ENCODE measurements around the gene AATK.

AATK gene

DNA sequence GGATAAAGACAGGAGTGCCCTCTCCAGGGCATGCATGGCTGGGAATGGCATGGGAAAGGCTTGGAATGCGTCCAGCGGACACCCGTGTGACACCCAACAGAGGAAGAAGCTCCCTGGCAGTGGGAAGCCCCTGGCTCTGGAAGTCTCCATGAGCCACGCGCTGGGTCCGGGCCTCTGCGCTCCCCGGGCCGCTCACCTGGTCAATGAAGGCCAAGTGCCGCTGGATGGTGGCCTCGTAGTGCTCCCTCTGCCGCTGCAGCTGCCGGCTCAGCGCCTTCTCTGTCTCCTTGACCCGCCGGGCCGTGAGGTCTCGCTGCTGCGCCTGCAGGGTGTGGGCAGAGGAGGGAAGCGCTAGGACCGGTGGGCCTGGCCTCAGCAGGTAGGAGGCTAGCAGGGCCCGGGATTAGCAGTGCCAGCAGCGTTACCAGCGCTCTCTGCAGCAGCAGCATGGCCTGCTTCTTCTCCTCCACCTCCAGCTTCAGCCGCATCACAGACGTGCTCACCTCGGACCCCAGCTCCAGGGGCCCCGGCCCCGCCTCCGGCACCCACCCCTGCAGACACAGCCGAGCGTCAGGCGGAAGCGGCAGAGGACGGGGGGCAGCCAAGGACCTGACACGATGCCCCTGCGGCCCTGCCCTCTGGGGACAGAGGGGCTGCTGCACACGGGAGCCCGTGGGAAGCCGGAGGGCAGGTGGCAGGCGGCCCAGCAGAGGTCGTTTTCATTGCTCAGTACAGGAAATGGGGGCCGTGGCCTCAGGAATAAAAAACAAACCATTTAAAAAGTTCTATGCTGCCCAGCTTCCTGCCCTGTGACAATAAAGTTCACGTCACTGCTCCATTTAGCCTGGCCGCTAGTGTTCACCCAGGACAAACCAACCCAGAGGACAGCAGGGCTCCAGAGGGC lies 30.7 kb upstream of the AATK start:
- DNase-seq (ENCODE audit: low read depth) = no peak

DNA sequence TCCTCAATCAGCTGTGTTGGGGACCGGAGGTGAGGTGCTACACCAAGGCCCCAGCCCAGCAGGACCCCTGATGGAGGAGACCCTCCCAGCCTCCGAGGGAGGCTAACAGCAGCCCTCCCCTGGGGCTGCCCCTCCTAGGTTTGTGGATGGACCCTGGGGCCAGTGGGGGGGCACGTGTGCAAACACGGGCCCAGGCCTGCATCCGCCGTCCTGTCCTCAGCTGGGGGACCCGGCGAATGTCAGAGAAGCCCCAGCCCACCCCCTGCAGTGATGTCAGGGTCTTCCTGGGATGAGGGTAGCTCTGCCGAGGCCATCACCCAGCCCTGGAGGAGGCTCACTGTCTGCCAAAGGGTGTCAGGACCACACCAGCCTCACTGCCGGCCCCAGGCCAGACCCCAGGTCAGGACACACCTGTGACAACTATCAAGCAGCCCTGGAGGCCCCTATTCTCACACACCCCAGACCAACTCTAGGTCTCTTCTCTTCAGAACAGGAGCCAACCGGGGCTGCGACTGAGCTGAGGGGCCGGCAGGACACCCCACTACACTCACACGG lies 30.0 kb upstream of the AATK start:
- no peak for DNase-seq (ENCODE audit: low read depth)

DNA sequence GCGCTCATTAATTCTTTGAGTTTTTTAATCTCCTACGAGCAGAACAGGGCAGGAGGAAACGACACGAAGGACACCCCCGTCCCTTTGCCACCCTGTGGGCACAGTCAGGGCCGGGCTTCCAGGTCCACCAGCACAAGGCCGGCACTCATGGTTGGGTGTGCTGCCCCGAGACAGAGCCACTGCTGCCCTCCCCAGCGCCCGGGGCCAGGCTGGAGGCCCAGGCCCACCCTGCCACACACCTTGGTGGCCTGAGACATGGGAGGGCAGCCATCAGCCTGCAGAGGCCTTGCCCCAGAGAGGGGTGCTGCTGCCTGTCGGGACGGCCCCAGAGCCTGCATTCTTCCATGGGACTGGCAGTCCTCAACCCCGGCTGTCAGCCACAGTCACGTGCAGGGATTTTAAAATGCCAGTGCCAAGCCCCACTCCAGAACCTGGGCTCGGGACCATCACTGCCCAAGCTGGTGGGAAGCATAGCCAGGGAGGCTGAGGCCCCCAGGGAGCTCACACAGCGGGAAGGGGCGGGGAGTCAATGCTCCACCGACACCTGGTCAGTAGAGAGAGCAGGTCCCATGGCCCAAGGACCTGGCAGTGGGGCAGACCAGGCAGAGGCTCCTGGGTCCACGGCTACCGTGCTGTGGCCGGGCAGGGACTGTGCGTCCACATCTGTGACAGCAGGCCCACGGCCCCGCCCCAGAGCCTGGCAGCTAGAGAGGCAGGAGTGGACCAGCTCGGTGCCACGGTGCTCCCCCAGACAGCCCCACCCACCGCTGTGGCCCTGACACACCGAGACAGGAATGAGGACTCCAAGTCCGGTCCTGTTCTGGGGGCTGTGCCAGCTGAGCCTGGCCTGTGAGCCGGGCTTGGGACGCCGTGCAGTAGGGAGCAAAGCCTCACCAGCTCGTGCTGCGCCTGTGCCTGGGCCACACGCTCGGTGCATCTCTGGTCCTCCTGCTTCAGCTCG lies 29.2 kb upstream of the AATK start:
- no peak for DNase-seq (ENCODE audit: low read depth)

DNA sequence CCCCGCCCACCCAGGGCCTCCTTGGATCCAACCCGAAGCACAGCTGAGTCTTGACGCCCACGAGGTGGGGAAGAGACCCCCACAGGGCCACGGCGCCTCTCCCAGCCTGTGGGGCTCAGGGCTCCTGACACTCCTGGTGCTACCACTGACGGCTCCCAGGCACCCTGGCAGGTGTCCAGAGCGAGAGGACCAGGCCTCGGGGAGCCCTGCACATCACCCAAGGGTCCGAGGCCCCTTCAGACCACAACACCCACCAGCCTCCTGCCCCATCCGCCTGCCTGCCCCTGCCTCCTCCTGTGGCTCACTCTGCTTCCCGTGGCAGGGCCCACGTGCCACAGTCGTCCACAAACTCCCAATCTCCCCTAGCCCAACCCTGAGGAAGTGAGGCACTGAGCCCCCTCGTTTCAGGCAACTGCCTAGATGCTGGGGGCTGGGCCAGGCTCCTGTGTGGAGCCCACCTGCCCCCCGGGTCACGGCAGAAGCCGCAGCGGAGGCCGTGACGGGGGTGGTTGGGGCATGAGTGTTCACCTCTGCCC lies 28.3 kb upstream of the AATK start:
- DNase-seq (ENCODE audit: low read depth) = no peak

DNA sequence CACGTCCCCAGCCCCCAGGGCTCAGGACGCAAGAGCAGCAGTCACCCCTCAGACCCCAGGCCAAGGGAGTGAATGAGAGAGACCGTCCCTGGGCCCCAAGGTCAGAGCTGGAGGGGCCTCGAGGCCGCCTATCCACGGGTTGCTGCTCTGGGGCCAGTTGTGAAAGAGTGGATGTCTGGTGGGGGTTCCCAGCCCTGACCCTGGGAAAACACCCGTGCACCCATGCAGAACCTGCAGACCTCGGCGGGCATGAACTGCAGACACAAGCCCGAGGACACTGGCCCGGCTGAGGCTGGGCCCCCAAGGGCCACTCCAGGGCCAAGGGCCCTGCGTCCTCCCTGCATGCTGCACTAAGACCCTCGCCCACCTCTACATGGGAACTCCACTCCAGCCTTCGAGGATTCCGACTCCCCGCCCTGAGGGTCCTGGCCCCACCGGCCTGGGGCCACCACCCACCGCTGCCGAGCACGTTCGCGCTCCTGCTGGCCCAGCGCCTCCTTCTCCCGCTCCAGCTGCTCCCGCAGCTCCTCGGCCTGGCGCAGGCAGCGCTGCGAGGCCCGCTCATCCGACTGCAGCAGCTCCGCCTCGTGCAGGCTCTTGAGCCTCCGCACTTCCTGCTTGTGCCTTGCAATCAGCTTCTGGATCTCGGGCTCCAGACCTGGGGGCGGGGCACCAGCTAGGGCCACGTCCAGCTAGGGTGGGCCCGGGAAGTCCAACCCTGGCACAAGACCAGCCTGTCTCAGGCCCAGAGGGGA lies 27.6 kb upstream of the AATK start:
- DNase-seq (ENCODE audit: low read depth) = no peak

DNA sequence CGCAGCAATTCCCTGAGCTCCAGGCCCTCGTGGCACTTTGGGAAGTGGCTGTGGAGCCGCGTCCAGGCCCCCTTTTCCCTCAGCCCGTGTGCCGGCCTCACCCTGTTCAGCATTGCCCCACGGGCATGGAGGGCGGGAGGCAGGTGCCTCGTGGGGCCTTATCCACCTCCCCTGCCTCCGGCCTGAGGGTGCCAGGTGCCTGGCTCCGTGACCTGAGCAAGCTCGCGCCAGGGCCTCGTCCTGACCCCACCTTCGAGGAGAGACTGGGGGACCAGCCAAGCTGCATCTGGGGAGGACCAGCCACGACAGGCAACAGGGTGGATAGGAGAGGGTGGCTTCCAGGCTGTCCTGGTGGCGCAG lies 27.0 kb upstream of the AATK start:
- DNase-seq (ENCODE audit: low read depth) = no peak

DNA sequence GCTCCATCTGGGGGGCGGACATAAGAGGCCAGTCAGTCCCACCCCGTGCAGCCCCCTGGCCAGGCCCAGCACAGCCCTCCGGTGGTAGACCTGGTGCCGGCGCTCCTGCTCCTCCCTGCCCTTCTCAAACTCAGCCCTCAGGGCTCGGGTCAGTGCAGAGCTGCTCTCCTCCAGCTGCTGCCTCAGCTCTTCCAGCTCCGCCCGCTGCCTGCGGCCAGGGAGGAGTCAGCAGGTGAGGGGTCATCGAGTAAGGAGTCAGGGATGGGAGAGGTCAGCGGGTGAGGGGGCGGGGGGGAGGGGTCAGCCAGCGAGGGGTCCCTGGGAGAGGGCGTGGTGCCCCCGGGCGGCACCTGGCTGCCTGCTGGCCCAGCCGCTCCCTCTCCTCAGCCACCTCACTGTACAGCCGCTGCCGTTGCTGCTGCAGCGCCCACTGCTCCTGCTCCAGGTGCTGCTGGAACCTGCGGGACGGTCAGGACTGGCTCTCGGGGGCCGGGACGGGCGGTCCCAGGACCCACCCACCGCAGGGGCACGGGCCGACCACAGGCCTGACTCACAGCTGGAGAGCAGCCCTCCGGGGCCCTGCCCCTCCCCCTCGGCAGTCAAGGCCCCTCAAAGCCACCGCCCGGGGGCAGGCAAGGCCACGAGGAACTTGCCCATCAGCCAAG lies 26.5 kb upstream of the AATK start:
- DNase-seq (ENCODE audit: low read depth) = no peak

DNA sequence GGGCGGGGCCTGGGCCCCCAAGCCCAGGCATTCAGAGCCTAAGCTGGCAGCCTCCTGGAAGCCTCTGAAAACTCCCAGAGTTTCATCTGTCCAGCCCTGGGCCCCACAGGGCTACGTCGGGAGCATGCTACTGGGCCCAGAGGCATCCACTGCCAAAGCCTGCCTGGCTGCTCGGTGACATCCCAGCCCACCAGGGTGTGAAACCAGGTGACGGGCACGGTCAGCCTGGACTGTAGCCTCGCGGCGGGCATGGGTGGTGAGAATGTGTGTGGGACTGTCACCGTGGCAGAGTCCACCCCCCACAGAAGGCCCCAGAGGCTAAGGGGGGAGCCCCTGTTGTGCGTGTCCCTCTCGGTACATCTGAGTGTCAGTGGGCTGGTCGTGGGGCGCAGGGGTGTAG lies 25.6 kb upstream of the AATK start:
- DNase-seq (ENCODE audit: low read depth) = no peak

DNA sequence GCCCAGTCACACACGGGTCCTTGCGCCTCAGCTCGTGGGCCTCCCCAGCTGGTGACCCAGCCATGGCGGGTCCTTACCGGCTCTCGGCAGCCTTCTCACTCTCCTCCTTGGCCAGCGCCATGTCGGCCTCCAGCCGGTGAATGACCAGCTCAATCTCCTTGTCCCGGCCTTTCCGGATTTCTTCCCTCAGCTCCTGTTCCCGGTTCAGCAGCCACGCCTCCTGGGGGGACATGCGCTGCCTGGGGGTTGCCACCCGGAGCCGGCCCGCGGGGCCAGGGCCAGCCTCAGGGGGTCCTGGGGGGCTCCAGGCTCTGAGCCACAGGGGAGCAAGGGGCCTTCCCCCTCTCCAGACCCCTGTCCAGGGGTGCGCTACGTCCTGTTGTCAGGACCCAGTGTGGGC lies 25.1 kb upstream of the AATK start:
- no peak for DNase-seq (ENCODE audit: low read depth)

DNA sequence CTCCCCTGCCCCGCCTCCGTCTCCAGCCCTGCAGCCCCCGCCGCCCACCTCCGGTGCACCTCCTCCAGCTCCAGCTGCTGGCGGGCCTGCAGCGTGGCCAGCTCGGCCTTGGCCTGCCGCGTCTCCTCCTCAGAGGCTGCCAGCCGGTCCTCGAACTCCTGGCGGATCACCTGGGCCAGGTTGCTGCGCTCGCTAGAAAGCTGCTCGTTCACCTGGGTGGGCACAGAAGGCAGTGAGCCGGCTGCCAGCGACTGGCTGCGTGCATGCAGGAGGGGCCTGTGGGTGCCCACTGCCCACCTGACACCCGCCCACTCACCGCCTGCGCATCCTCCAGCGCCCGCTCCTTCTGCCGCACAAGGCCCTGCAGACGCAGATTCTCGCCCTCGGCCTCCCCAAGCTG lies 24.6 kb upstream of the AATK start:
- no peak for DNase-seq (ENCODE audit: low read depth)

DNA sequence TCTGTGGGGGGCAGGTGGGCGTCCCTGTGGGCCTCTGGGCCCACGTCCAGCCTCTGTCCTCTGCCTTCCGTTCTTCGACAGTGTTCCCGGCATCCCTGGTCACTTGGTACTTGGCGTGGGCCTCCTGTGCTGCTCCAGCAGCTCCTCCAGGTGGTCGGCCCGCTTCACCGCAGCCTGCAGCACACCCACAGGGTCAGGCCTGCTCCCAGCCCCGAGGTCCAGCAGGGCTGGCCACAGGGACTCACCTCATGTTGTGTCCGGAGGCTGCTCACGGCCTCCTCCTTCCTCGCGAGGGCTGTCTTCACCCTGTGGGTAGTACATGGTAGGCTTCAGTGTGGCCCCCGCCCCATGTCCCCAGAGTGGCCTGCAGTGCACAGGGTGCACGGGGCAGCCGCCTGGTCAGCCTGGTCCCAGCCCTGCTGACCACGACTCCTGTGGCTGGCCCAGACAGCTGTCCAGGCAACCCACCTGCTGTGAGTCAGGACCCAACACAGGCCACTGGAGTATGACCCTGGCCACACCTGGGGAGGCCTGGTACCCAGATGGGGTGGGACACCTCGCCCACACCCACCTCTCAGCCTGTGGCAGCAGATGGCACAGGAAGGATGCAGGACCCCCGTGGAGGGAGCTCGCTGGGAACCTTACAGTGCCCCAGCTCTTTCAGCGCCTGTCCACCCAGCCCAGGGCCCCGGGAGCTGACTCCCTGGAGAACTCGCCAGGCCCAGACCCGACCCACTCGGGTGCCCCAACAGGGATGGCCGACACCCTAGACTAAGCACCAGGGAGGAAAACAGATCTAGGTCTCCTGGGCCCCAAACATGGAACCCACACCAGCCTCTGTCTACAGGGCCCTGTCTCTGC lies 23.9 kb upstream of the AATK start:
- DNase-seq (ENCODE audit: low read depth) = no peak

DNA sequence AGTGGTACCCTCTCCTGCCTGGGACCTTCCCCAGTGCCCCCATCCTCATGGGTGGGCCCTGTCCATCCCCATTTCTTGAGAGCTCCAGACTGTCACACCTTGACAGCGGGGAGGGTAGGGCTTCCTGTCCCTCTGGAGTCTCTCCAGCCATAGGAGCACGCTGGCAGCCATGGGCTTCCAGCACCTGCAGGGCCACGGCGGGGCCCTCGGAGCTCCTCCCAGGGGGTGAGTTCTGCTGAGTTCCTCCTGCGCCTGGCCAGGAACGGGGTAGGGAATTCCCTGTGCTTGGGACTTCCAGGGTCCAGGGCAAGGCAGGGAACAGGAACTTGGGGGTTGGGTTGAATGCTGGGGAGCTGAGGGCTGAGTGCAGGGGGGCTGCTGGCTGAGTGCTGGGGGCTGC lies 23.0 kb upstream of the AATK start:
- no peak for DNase-seq (ENCODE audit: low read depth)

DNA sequence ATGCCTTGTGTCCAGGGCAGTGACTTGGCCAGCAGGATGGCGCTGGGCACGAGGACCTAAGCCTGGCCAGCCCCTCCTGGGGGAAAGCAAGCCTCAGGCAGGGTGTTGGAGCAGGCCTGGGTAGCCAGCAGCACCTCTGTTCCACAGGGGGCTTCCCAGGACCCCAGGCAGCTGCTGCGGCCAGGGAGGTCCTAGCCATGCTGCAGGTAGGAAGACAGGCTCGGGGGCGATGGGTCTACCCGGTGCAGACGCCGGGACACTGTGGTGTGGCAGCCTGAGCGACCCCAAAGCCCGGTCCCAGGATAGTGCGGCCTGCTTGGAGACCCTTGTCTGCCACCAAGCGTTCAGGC lies 22.4 kb upstream of the AATK start:
- no peak for DNase-seq (ENCODE audit: low read depth)

DNA sequence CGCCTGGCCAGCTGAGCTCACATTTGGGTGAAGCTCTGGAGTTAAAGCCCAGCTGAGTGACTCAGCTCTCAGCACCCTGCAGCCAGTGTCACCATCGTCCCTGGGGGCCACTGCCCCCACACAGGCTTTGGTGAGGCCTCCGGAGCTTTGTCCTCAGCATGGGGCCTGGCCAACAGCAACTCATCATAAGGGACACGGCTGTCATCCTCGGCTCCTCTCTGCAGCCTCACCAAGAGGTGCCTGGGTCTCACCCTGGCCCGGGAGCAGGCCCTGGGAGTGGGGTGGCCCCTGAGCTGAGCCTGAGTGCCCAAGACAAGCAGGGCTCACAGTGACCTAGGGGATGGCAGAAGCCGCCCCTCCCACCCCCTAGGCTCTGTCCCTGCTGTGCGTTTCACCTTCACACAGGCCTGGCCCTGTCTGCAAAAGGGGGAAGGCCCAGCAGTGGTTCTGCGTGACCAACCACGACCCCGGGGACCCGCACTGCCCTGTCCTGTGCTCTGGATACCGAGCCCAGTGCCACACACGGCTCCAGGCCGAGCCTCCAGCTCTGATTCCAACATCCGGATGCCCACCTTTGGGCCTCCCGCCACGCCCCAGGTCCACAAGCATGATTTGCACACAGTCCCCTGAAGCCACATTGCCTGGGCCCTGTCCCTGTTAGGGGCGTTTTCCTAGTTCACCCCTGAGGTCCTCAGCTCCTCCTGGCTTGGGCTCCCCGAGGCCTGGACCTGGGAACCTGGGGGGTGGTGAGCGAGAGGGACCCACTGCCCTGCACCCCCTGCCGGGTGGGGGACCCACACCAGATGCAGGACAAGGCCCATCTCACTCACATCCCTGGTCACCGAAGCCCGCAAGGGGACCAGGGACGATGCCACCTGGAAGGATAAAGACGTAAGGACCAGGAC lies 21.8 kb upstream of the AATK start:
- no peak for DNase-seq (ENCODE audit: low read depth)

DNA sequence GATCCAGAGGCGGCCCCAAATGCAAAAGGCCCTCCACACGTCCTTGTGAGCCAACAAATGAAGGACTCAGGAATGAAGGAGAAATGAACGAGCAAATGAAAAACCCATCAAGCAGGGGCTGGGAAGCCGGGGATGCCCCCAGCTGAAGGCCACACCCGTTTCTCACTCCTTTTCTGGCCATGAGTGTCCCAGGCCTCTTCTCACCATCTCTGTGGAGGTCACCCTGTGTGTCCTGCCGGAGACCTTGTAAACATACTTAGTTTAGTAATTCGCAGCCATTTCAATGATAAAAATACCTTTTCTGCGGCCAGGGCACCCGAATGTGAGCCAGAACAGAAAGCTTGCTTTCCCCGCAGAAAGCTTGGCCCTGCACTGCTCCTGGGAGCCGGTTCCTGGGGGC lies 21.1 kb upstream of the AATK start:
- no peak for DNase-seq (ENCODE audit: low read depth)

DNA sequence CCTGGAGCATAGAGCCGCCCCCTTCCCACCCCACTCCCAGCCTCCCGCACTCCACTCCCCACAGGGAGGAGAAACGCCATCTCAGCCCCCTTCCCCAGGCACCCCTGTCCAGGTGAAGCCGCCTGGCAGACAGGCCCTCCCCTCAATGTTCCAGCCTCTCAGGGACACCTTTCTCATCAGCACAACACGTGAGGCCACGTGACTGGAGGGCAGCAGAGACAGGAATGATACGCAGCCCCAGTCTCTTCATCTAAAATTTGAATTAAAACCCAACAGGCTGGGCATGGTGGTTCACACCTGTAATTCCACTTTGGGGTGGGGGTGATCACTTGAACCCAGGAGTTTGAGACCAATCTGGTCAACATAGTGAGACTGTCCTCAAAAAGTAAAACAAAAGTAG lies 20.2 kb upstream of the AATK start:
- no peak for DNase-seq (ENCODE audit: low read depth)

DNA sequence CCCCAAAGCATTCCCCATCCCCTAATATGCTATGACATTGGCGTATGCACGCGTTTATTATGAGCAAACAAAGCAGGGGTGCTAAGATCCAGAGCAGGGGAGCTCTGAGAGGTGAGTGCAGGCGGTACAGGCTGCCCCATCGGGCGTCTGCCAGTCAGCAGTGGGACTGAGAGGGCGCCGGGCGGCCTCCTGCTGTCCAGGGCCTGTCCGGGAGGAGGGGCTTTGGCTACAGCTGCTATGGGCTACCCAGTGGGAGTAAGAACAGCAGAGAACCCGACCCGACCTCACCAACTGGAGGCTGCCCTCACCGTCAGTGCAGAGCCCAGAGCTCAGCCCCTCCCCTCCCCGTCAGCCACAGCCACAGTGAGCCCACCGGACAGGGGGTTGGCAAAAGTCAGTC lies 18.5 kb upstream of the AATK start:
- DNase-seq (ENCODE audit: low read depth) = no peak

DNA sequence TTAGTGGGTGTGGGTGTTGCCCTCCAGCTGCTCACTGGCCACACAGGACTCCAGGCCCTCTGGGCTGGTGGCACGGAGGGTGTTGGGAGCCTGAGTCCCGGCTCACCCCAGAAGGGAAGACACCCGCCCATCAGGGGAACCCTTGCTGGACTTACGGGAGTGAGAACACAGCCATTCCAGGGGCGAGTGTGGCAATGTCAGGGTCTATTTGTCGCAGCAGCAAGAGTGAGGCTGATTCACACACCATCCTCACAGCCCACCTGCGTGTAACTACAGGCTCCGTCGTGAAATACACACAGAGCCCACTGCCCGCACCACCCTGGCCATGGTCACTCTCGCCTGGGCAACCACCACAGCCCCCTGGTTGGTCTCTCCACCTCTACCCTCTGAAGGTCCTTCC lies 17.8 kb upstream of the AATK start:
- no peak for DNase-seq (ENCODE audit: low read depth)

DNA sequence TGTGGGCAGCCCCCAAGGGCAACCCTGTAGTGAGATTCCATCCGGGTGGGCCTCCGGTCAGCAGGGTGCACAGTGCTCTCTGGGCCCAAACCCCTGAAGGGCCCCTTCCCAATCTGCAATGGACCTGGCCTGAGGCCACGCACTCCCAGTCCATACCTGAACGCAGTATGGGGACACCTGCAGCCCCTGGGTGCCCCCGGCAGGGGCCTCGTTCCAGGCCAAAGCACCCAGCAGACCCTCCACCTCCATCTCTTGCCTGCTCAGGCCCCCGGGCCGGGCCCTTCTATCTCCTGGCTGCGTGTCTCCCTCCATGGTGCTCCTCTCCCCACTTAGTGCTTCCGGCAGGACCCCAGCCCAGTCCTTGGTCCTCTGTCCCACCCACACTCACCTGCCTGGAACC lies 17.3 kb upstream of the AATK start:
- no peak for DNase-seq (ENCODE audit: low read depth)

All from stimulated activated CD4-positive, alpha-beta T cell treated with anti-CD3 and anti-CD28 coated beads, Interleukin-2, amount 100 ng/mL, for 4 hours (primary cell).